ENCODE data around the gene GRIK2. TPM values are rescaled to one million over a fixed set of nuclear protein-coding genes. Genes with fewer than 3 reads are reported as not detected.

GRIK2 gene
- total and polyA plus RNA-seq, 7 donors, result 0.25 to 8.9 (median 2.1) TPM; not detected in 2

DNA sequence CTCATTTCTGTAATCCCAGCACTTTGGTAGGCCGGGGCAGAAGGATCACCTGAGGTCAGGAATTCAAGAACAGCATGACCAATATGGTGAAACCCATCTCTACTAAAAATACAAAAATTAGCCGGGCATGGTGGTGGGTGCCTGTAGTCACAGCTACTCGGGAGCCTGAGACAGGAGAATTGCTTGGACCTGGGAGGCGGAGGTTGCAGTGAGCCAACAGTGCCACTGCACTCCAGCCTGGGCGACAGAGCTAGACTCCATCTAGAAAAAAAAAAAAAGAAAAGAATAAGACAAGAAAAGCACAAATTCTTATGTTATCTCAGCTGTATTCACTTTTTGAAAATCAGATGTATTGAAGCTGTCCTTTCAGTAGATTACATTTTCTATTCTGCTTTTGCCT, 289.4 kb downstream of the GRIK2 start:
- 88 to 92% methylated on average over 5 of the region's 5 CpGs for WGBS, 2 donors
- Histone ChIP-seq H3K4me1 (no peaks in the 10 kb centered on the region), H3K36me3 (no peaks in the 10 kb centered on the region), H3K9me3 (no peaks in the 10 kb centered on the region), H3K27ac (no peak overlapping the region), H3K27me3 (no peaks in the 10 kb centered on the region), H3K4me3 (no peak overlapping the region)
- DNase-seq, result no peak
- intact Hi-C loops (cut with DNase I), result no loop called here
- TF ChIP-seq POLR2A (IDR thresholded peaks at IDR 0.05) (no peak), POLR2AphosphoS5 (IDR thresholded peaks at IDR 0.05) (no peak), EP300 (IDR thresholded peaks at IDR 0.05) (no peak)
- TF ChIP-seq, protein P1, sequence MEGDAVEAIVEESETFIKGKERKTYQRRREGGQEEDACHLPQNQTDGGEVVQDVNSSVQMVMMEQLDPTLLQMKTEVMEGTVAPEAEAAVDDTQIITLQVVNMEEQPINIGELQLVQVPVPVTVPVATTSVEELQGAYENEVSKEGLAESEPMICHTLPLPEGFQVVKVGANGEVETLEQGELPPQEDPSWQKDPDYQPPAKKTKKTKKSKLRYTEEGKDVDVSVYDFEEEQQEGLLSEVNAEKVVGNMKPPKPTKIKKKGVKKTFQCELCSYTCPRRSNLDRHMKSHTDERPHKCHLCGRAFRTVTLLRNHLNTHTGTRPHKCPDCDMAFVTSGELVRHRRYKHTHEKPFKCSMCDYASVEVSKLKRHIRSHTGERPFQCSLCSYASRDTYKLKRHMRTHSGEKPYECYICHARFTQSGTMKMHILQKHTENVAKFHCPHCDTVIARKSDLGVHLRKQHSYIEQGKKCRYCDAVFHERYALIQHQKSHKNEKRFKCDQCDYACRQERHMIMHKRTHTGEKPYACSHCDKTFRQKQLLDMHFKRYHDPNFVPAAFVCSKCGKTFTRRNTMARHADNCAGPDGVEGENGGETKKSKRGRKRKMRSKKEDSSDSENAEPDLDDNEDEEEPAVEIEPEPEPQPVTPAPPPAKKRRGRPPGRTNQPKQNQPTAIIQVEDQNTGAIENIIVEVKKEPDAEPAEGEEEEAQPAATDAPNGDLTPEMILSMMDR (IDR thresholded peaks at IDR 0.05), result no peak

DNA sequence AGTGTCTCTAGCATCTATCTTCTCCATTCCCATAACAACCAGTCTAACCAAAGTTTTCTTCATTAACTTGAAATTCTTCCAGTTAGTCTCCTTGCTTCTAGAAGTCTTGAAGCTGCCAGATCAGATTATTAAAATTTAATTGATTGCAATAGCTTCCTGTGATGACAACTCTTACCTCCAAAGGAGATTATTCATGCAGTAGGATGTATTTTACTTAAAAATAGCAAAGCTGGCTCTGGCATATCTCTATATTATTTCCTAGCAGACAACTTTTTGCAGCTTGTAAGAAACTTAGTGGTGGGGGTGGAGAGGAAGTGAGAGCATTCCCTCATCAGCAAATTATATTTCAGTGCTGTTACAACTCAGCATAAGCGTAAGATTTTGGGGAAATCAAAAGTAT, 290.4 kb downstream of the GRIK2 start:
- WGBS, 2 donors, result 85 to 96% methylated on average over 1 of the region's 1 CpG
- TF ChIP-seq EP300 (IDR thresholded peaks at IDR 0.05), result no peak
- no peak for TF ChIP-seq POLR2A (IDR thresholded peaks at IDR 0.05)
- TF ChIP-seq, protein P1 (IDR thresholded peaks at IDR 0.05), result no peak
- TF ChIP-seq POLR2AphosphoS5 (IDR thresholded peaks at IDR 0.05), result no peak
- intact Hi-C loops (cut with DNase I), result no loop called here
- H3K4me1 ChIP-seq, result no peaks in the 10 kb centered on the region
- no peak for DNase-seq
- H3K36me3 ChIP-seq, result no peaks in the 10 kb centered on the region
- H3K4me3 ChIP-seq, result no peak overlapping the region
- no peaks in the 10 kb centered on the region for H3K9me3 ChIP-seq
- H3K27me3 ChIP-seq, result no peaks in the 10 kb centered on the region
- H3K27ac ChIP-seq, result no peak overlapping the region

DNA sequence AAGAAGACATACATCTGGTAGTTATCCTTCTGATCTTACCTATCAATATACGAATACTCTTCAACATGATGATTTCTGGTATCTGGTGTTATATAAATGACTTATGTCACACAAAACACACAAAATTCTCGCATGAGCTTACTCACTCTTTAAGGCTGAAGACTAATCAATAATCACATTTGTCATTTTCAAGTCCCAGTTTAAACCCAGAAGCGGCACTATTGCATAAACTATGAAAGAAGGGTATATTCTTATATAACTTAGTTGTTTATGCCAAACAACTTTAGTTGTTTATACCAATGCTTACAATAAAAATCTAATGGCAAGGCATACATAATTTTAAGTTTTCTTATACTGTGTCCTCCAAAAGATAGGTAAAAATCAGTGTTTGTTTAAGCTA, 293.1 kb downstream of the GRIK2 start:
- 85 to 87% methylated on average over 3 of the region's 3 CpGs for WGBS, 2 donors
- DNase-seq, result no peak
- TF ChIP-seq EP300 (IDR thresholded peaks at IDR 0.05) (no peak), POLR2A (IDR thresholded peaks at IDR 0.05) (no peak), POLR2AphosphoS5 (IDR thresholded peaks at IDR 0.05) (no peak)
- TF ChIP-seq, protein P1 (IDR thresholded peaks at IDR 0.05), result no peak
- Histone ChIP-seq H3K9me3 (no peaks in the 10 kb centered on the region), H3K4me1 (no peaks in the 10 kb centered on the region), H3K36me3 (no peaks in the 10 kb centered on the region), H3K27me3 (no peaks in the 10 kb centered on the region), H3K27ac (no peak overlapping the region), H3K4me3 (no peak overlapping the region)
- intact Hi-C loops (cut with DNase I), result no loop called here

DNA sequence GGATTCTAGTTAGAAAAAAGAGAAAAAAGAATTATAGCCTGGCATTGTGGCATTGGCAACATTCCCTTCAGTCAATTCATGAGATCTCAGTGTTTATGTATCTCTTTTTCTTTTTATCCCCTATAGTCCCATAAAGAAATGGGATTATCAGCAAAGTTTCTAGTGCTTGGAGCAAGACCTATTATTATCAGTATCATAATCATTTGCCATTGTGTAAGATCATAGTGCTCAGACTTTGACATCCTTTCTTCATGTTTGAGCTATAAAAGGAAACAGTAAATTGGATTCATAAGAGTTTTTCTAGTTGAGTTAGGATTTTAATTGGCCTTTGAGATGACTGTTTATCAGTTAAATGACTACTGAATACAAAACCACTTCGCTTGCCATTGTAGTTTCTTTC, 295.6 kb downstream of the GRIK2 start:
- intact Hi-C loops (cut with DNase I), result no loop called here
- Histone ChIP-seq H3K4me1 (no peaks in the 10 kb centered on the region), H3K9me3 (no peaks in the 10 kb centered on the region), H3K27ac (no peak overlapping the region), H3K27me3 (no peaks in the 10 kb centered on the region), H3K36me3 (no peaks in the 10 kb centered on the region), H3K4me3 (no peak overlapping the region)
- DNase-seq, result no peak
- 63 to 79% methylated on average over 1 of the region's 1 CpG for WGBS, 2 donors
- no peak for TF ChIP-seq EP300 (IDR thresholded peaks at IDR 0.05)

DNA sequence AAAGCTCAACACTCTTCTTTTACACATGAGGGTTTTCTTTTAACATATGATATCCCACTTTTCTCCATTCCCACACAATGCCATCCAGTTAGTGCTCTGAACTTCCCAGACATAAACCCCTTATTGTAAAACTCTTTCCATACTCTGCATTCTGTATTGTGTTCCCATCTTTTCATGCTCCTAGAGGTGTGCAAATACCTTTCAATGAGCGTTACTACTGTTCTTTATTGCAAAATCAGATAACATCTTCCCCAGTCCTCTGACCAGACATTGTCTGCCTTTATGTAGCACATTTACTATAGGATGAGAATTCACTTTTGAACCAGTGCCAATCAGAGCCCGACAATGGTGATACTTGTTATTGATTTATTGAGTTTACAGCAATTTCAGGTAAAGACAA, 296.2 kb downstream of the GRIK2 start:
- Histone ChIP-seq H3K9me3 (no peaks in the 10 kb centered on the region), H3K36me3 (no peaks in the 10 kb centered on the region), H3K4me1 (no peaks in the 10 kb centered on the region), H3K27ac (no peak overlapping the region), H3K4me3 (no peak overlapping the region), H3K27me3 (no peaks in the 10 kb centered on the region)
- intact Hi-C loops (cut with DNase I), result no loop called here
- TF ChIP-seq, protein P1 (IDR thresholded peaks at IDR 0.05), result no peak
- TF ChIP-seq POLR2A (IDR thresholded peaks at IDR 0.05) (no peak), POLR2AphosphoS5 (IDR thresholded peaks at IDR 0.05) (no peak), EP300 (IDR thresholded peaks at IDR 0.05) (no peak)
- DNase-seq, result no peak
- WGBS, 2 donors, result 40 to 71% methylated on average over 2 of the region's 2 CpGs
